ENCODE measurements around the gene GOLGA8A. TPM values are rescaled to one million over a fixed set of nuclear protein-coding genes. Genes with fewer than 3 reads are reported as not detected.
A peak's percentile ranks its signal among the peaks of the same experiment; 100 is the strongest.

GOLGA8A gene
- polyA plus RNA-seq, 2 of the 4 experiments (the other 2 are of a cell fraction), result 11.7 to 15.6 TPM

GRCh38 chr15:34481370-34481769, 43.8 kb upstream of the GOLGA8A start:
- no peak overlapping the region for H3K27ac ChIP-seq
- ATAC-seq, result no peak
- H3K4me1 ChIP-seq, result no peaks in the 10 kb centered on the region
- peak; percentile 87 for FAIRE-seq
- CTCF ChIA-PET, result no interaction called here
- TF ChIP-seq ZFP36 (IDR thresholded peaks at IDR 0.05; ENCODE audit: borderline replicate concordance, partially characterized antibody) (peak; percentile 24), NPAS2 (CRISPR knock-in tag; IDR thresholded peaks at IDR 0.05; ENCODE audit: borderline replicate concordance) (no peak), RNF2 (IDR thresholded peaks at IDR 0.05; ENCODE audit: borderline replicate concordance, low read depth) (peak; percentile 93)
- H3K9me3 ChIP-seq, result no peaks in the 10 kb centered on the region
- POLR2A ChIA-PET, result no interaction called here
- H3K4me3 ChIP-seq, result no peak overlapping the region
- no peak overlapping the region for H3K4me2 ChIP-seq
- 3% methylated on average over 3 of the region's 3 CpGs for WGBS (ENCODE audit: missing lambda C conversion rate)
- no peak for DNase-seq (ENCODE audit: low read depth in 1 of 2, low spot score in 1 of 2)

DNA sequence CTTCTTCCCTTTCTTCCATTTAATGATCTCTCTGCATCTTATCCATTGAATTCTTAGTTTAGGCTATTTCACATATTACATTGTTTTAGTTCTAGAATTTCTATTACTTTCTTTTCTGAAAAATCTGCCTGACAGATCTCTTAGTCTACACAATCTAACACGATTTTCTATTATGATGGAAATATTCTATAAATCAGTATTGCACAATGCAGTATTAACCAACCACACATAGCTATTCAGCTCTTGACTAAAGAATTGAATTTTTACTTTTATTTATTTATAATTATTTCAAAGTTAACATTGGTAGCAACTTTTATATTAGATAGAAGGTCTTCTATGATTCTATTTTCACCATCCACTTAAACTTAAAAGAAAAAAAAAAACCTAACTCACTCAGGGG, 36.2 kb upstream of the GOLGA8A start:
- Histone ChIP-seq H3K4me2 (no peak overlapping the region), H3K4me1 (no peaks in the 10 kb centered on the region), H3K27ac (no peak overlapping the region), H3K4me3 (no peak overlapping the region), H3K9me3 (no peaks in the 10 kb centered on the region)
- no peak for ATAC-seq
- TF ChIP-seq TFCP2L1 (CRISPR knock-in tag; IDR thresholded peaks at IDR 0.05) (no peak), KDM5A (IDR thresholded peaks at IDR 0.05) (no peak), MAFK (IDR thresholded peaks at IDR 0.05; ENCODE audit: partially characterized antibody) (no peak), JUNB (IDR thresholded peaks at IDR 0.05) (no peak), MYC (IDR thresholded peaks at IDR 0.05; ENCODE audit: borderline replicate concordance, low read length) (no peak), FOXS1 (CRISPR knock-in tag; IDR thresholded peaks at IDR 0.05) (no peak), RNF2 (IDR thresholded peaks at IDR 0.05; ENCODE audit: borderline replicate concordance, low read depth) (no peak), RCOR1 (IDR thresholded peaks at IDR 0.05; ENCODE audit: low read depth, low read length) (no peak), CHD4 (IDR thresholded peaks at IDR 0.05; ENCODE audit: borderline replicate concordance) (no peak), HOXB5 (CRISPR knock-in tag; IDR thresholded peaks at IDR 0.05) (no peak)
- TF ChIP-seq, protein P1, sequence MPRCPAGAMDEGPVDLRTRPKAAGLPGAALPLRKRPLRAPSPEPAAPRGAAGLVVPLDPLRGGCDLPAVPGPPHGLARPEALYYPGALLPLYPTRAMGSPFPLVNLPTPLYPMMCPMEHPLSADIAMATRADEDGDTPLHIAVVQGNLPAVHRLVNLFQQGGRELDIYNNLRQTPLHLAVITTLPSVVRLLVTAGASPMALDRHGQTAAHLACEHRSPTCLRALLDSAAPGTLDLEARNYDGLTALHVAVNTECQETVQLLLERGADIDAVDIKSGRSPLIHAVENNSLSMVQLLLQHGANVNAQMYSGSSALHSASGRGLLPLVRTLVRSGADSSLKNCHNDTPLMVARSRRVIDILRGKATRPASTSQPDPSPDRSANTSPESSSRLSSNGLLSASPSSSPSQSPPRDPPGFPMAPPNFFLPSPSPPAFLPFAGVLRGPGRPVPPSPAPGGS (IDR thresholded peaks at IDR 0.05), result no peak
- ChIA-PET CTCF (no interaction called here), POLR2A (no interaction called here)
- 0% methylated on average over 1 of the region's 1 CpG for WGBS (ENCODE audit: missing lambda C conversion rate)
- no peak for FAIRE-seq
- no peak for DNase-seq (ENCODE audit: low read depth in 1 of 2, low spot score in 1 of 2)

DNA sequence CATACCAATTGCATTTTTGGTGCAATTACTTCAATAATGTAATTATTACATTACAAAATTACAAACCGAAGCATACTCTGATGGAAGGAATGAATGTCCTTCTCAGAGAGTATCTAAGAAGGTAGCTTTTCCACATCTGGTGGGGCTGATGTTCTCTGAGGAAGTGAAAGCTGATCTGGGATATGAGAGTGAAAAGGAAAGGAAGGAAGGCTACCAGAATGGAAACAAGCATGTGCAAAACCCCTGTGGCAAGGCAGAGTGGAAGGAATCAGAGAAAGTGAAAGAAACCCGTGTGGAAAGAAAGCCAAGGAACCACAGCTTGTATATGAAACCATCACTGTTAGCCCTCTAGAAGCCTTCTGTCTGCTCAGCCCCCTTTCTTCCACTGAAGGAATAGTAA, 35.3 kb upstream of the GOLGA8A start:
- no peak for FAIRE-seq
- Histone ChIP-seq H3K4me1 (no peaks in the 10 kb centered on the region), H3K4me2 (no peak overlapping the region), H3K4me3 (no peak overlapping the region), H3K9me3 (no peaks in the 10 kb centered on the region), H3K27ac (no peak overlapping the region)
- TF ChIP-seq, protein P2, sequence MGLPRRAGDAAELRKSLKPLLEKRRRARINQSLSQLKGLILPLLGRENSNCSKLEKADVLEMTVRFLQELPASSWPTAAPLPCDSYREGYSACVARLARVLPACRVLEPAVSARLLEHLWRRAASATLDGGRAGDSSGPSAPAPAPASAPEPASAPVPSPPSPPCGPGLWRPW (IDR thresholded peaks at IDR 0.05), result no peak
- no peak for TF ChIP-seq MAFK (IDR thresholded peaks at IDR 0.05; ENCODE audit: partially characterized antibody)
- TF ChIP-seq CBX8 (IDR thresholded peaks at IDR 0.05), result no peak
- TF ChIP-seq KDM1A (IDR thresholded peaks at IDR 0.05; ENCODE audit: low read depth), result no peak
- CTCF ChIA-PET, result no interaction called here
- WGBS (ENCODE audit: missing lambda C conversion rate), result 4% methylated on average over 2 of the region's 2 CpGs
- no peak for DNase-seq (ENCODE audit: low read depth in 1 of 2, low spot score in 1 of 2)
- POLR2A ChIA-PET, result no interaction called here
- ATAC-seq, result no peak

GRCh38 chr15:34470892-34471291, 33.3 kb upstream of the GOLGA8A start:
- ChIA-PET CTCF (interaction anchor here (0.8 kb wide), 1 partner anchor 10 kb away, joined by 3 read pairs; no protein-coding TSS in a partner anchor), POLR2A (no interaction called here)
- TF ChIP-seq HOXB5 (CRISPR knock-in tag; IDR thresholded peaks at IDR 0.05) (no peak), REST (IDR thresholded peaks at IDR 0.05) (peak; percentile 78), RNF2 (IDR thresholded peaks at IDR 0.05; ENCODE audit: borderline replicate concordance, low read depth) (no peak), RFX5 (IDR thresholded peaks at IDR 0.05) (no peak), EP300 (IDR thresholded peaks at IDR 0.05) (no peak), JUN (IDR thresholded peaks at IDR 0.05) (no peak), ZSCAN20 (CRISPR knock-in tag; IDR thresholded peaks at IDR 0.05) (no peak), KDM1A (IDR thresholded peaks at IDR 0.05; ENCODE audit: low read depth) (no peak)
- H3K4me3 ChIP-seq, result no peak overlapping the region
- H3K9me3 ChIP-seq, result no peaks in the 10 kb centered on the region
- no peak for ATAC-seq
- no peak overlapping the region for H3K4me2 ChIP-seq
- DNase-seq (ENCODE audit: low read depth in 1 of 2, low spot score in 1 of 2), result no peak
- H3K27ac ChIP-seq, result no peak overlapping the region
- 3% methylated on average over 1 of the region's 1 CpG for WGBS (ENCODE audit: missing lambda C conversion rate)
- FAIRE-seq, result peak; percentile 39
- no peaks in the 10 kb centered on the region for H3K4me1 ChIP-seq
